Measurements from ENCODE around the gene CSF2. TPM values are rescaled to one million over a fixed set of nuclear protein-coding genes. Genes with fewer than 3 reads are reported as not detected.

Gene CSF2
- polyA plus RNA-seq, 1 donor (not counting 4 experiments of a cell fraction or from before 2014, with no cell fraction given) = 7.2 TPM

DNA sequence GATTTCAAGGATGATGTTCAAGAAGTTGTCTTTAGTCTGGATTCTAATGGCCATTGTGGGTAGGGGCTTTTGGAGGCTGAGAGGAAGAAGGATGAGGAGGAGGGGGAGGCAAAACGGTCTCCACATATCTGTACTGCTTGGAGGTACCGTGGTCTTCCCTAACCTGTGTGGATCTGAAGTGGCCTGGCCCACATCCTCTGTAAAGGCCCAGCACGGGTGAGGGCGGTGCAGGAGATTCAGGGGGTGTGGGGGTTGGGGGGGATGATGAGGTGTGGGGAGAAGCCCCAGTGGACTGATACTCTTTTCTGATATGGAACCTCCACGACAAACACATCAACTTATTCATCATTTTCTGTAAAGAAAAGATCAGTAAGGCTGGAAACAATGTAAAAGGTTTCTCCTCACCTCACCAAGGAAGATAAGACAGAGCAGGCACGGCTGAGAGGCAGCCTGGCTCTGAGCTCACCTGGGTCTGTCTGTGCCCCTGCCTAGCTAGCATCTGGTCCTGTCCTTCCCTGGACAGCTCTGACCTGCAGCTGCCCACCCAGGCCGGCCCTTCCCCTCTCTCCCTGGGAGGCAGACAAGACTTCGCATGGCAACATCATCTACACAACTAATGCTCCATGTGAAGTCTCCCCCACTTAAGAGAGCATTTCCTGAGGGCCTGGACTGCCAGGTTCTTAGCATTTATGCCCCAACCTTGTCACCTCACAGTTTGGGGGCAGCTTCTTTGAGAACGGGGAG, 18.7 kb upstream of the CSF2 start:
- no peak overlapping the region for H2AFZ ChIP-seq (ENCODE audit: control insufficient read depth, low read length)
- H3K9me3 ChIP-seq (ENCODE audit: control insufficient read depth, low read depth, low read length) = no peaks in the 10 kb centered on the region
- H3K27ac ChIP-seq (ENCODE audit: control insufficient read depth, insufficient read depth, low read length) = no peak overlapping the region
- DNase-seq (ENCODE audit: low read depth, low spot score) (no peak), FAIRE-seq (no peak)
- no peaks in the 10 kb centered on the region for H3K36me3 ChIP-seq (ENCODE audit: control insufficient read depth in 2 of 2, extremely low read depth in 1 of 2, insufficient read depth in 2 of 2, low read length in 2 of 2)
- no peak overlapping the region for H3K9ac ChIP-seq (ENCODE audit: control insufficient read depth, extremely low read depth, insufficient read depth, low read length)
- dilution Hi-C loops (cut with MboI; ENCODE audit: extremely low pct_ligation_motif_present, low sequenced_read_pairs) = no loop called here
- peaks cover 4% of the 10 kb centered on the region for H3K27me3 ChIP-seq (ENCODE audit: control insufficient read depth, extremely low read depth, insufficient read depth, low read length)
- no peaks in the 10 kb centered on the region for H3K9me1 ChIP-seq (ENCODE audit: control insufficient read depth, extremely low read depth, insufficient read depth, low read length)
- no peaks in the 10 kb centered on the region for H3K79me2 ChIP-seq (ENCODE audit: control insufficient read depth, insufficient read depth, low read length)
- no peak overlapping the region for H3K4me2 ChIP-seq (ENCODE audit: control insufficient read depth, extremely low read depth, insufficient read depth, low read depth, low read length)
- H3K4me1 ChIP-seq (ENCODE audit: control insufficient read depth, extremely low read depth, insufficient read depth, low read length) = no peaks in the 10 kb centered on the region
- H3K4me3 ChIP-seq (ENCODE audit: control insufficient read depth in 2 of 3, extremely low read depth in 1 of 3, insufficient read depth in 2 of 3, low read depth in 1 of 3, low read length in 3 of 3) = no peak overlapping the region
- no peak for TF ChIP-seq EZH2 (IDR thresholded peaks at IDR 0.05; ENCODE audit: low read length)
- TF ChIP-seq, protein P1, sequence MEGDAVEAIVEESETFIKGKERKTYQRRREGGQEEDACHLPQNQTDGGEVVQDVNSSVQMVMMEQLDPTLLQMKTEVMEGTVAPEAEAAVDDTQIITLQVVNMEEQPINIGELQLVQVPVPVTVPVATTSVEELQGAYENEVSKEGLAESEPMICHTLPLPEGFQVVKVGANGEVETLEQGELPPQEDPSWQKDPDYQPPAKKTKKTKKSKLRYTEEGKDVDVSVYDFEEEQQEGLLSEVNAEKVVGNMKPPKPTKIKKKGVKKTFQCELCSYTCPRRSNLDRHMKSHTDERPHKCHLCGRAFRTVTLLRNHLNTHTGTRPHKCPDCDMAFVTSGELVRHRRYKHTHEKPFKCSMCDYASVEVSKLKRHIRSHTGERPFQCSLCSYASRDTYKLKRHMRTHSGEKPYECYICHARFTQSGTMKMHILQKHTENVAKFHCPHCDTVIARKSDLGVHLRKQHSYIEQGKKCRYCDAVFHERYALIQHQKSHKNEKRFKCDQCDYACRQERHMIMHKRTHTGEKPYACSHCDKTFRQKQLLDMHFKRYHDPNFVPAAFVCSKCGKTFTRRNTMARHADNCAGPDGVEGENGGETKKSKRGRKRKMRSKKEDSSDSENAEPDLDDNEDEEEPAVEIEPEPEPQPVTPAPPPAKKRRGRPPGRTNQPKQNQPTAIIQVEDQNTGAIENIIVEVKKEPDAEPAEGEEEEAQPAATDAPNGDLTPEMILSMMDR (optimal IDR thresholded peaks at IDR 0.05 in 1 of 3, IDR thresholded peaks at IDR 0.05 in 1 of 3, conservative IDR thresholded peaks at IDR 0.05 in 1 of 3; ENCODE audit: extremely low read depth in 1 of 3, insufficient read depth in 2 of 3, low read length in 3 of 3) = no peak
- no peaks in the 10 kb centered on the region for H4K20me1 ChIP-seq (ENCODE audit: control insufficient read depth, extremely low read depth, insufficient read depth, low read length)

DNA sequence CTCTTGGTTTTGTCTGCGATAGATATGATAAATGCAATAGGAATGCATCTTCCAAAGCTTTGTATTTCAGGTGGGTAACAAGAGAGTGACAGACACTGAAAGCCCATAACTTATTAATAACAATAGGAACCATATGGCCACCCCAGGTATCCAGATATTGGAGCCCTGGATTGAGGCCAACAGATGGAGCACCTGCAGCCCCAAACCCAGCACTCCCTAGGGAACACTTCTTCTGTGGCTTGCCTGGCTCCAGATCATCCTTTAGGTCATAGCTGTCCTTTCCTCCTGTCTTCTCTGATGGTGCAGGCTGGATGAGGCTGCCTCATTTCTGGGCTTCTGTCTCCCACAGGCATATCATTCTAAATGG, 18.2 kb upstream of the CSF2 start:
- Histone ChIP-seq H3K4me1 (ENCODE audit: control insufficient read depth, extremely low read depth, insufficient read depth, low read length) (no peaks in the 10 kb centered on the region), H2AFZ (ENCODE audit: control insufficient read depth, low read length) (no peak overlapping the region), H3K27me3 (ENCODE audit: control insufficient read depth, extremely low read depth, insufficient read depth, low read length) (peaks cover 4% of the 10 kb centered on the region), H3K9ac (ENCODE audit: control insufficient read depth, extremely low read depth, insufficient read depth, low read length) (no peak overlapping the region), H3K9me1 (ENCODE audit: control insufficient read depth, extremely low read depth, insufficient read depth, low read length) (no peaks in the 10 kb centered on the region), H3K4me3 (ENCODE audit: control insufficient read depth in 2 of 3, extremely low read depth in 1 of 3, insufficient read depth in 2 of 3, low read depth in 1 of 3, low read length in 3 of 3) (no peak overlapping the region), H3K27ac (ENCODE audit: control insufficient read depth, insufficient read depth, low read length) (no peak overlapping the region), H3K4me2 (ENCODE audit: control insufficient read depth, extremely low read depth, insufficient read depth, low read depth, low read length) (no peak overlapping the region), H3K79me2 (ENCODE audit: control insufficient read depth, insufficient read depth, low read length) (no peaks in the 10 kb centered on the region), H3K9me3 (ENCODE audit: control insufficient read depth, low read depth, low read length) (no peaks in the 10 kb centered on the region), H4K20me1 (ENCODE audit: control insufficient read depth, extremely low read depth, insufficient read depth, low read length) (no peaks in the 10 kb centered on the region), H3K36me3 (ENCODE audit: control insufficient read depth in 2 of 2, extremely low read depth in 1 of 2, insufficient read depth in 2 of 2, low read length in 2 of 2) (no peaks in the 10 kb centered on the region)
- DNase-seq (ENCODE audit: low read depth, low spot score) (no peak), FAIRE-seq (no peak)
- dilution Hi-C loops (cut with MboI; ENCODE audit: extremely low pct_ligation_motif_present, low sequenced_read_pairs) = no loop called here
- TF ChIP-seq, protein P1 (optimal IDR thresholded peaks at IDR 0.05 in 1 of 3, IDR thresholded peaks at IDR 0.05 in 1 of 3, conservative IDR thresholded peaks at IDR 0.05 in 1 of 3; ENCODE audit: extremely low read depth in 1 of 3, insufficient read depth in 2 of 3, low read length in 3 of 3) = no peak
- no peak for TF ChIP-seq EZH2 (IDR thresholded peaks at IDR 0.05; ENCODE audit: low read length)

Data from keratinocyte (primary cell).